ENCODE data around the gene SLC12A9.

DNA sequence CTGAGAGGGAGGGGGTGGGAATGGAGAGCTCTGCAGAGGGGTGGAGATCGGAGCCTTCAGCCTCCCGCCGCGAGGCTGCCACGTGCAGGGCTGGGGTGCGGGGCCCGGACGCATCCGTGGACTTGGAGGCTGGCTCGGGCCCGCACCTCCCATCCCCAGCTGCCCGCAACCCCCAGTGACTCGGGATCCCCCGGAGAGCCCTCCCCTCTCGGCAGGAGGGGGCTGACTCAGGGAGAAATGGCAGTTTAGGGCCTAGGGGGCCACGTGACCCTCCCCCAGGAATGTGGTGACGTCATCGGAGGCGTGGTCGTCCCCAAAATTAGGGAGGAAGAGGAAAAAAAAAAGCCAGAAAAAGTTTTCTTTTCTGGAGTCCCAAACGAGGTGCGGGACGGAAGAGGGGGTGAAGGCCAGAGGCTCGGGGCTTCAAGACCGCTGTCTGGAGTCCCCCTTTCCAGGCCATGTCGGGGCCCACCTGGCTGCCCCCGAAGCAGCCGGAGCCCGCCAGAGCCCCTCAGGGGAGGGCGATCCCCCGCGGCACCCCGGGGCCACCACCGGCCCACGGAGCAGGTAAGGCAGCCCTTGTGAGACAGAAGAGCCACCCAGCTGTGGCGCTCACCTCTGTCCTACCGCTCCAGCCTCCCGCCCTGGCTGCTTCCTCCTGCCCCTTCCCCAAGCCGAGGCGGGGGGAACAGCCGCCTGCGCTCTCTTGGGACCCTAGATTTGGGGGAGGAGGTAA, 14.7 kb downstream of the SLC12A9 start, which contains the start of gene TRIP6:
- TF ChIP-seq, protein P1, sequence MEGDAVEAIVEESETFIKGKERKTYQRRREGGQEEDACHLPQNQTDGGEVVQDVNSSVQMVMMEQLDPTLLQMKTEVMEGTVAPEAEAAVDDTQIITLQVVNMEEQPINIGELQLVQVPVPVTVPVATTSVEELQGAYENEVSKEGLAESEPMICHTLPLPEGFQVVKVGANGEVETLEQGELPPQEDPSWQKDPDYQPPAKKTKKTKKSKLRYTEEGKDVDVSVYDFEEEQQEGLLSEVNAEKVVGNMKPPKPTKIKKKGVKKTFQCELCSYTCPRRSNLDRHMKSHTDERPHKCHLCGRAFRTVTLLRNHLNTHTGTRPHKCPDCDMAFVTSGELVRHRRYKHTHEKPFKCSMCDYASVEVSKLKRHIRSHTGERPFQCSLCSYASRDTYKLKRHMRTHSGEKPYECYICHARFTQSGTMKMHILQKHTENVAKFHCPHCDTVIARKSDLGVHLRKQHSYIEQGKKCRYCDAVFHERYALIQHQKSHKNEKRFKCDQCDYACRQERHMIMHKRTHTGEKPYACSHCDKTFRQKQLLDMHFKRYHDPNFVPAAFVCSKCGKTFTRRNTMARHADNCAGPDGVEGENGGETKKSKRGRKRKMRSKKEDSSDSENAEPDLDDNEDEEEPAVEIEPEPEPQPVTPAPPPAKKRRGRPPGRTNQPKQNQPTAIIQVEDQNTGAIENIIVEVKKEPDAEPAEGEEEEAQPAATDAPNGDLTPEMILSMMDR (tag by site-specific recombination; IDR thresholded peaks at IDR 0.05), result no peak
- TF ChIP-seq ZNF626 (tag by site-specific recombination; IDR thresholded peaks at IDR 0.05) (no peak), ZNF561 (tag by site-specific recombination; IDR thresholded peaks at IDR 0.05; ENCODE audit: borderline replicate concordance) (no peak; the same call in 1 of the 2 replicates), ZNF677 (tag by site-specific recombination; IDR thresholded peaks at IDR 0.05) (no peak), SP2 (tag by site-specific recombination; IDR thresholded peaks at IDR 0.05) (peak; percentile 85), RBAK (tag by site-specific recombination; IDR thresholded peaks at IDR 0.05) (no peak)
